HG03095 (cell line): Measurements from ENCODE around the gene GK.
A peak's percentile ranks its signal among the peaks of the same experiment; 100 is the strongest.
"Not testable (repeated sequence)": the region's sequence is repeated elsewhere in the genome, so short reads cannot be mapped to it uniquely, and the experiment has no call there.

Experiments
- ATAC-seq: cut with Tn5 transposase; IDR thresholded peaks from one replicate; pipeline ENCODE4 v1.9.1; 2021; ENCODE audit warnings: moderate library complexity; ENCODE audit not compliant: unreplicated experiment

Gene GK

DNA sequence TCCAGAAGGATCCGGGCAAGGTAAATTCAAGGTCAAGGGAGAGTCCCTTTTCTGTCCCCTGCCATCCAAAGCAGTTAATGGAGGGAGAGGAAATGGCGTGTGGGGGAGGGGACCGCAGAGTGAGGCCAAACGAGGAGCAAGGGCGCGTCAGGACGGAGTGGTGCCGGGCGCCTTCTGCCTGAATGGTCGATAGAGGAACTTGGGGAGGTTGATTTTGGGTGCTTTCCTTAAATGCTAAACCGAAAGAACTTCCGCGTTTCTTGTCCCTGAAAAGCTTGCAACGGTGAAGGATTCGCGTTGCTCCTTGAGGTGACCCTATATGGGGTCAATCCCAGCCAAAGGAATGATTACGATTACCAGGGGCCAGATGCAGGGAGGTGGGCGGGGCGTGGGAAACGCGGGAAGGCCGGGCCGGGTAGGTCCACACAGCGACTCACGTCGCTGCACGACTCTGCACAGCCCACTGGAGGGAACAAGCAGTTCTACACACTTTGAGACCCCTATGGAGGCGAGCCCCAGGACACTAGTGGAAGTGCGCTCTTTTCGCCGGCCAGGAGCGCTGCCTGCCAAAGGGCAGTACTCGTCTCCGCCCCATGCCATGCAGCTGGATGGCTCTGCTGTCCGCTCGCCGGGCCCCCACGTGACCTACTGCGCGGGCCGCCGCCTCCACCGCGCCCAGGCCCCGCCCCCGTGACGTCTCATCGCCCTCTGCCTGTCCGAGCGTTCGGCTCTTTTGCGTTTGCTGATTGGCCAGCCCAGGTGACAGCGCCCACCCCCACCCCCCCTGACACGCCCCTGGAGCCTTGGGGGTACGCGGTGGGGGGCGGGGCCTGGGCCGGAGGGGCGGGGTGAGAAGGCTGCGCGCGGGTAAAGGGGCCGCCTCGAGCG is 452 bp upstream of the GK start:
- peak; percentile 84 for ATAC-seq

DNA sequence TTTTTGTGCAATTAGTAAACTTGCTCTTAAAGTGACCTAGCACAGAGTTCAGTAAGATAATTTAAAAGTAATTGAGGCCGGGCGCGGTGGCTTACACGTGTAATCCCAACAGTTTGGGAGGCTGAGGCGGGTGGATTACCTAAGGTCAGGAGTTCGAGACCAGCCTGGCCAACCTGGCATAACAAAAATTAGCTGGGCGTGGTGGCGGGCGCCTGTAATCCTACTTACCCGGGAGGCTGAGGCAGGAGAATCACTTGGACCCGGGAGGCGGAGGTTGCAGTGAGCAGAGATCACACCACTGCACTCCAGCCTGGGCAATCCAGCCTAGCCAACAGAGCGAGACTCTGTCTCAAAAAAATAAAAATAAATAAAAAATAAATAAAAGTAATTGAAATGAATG is 1.2 kb downstream of the GK start:
- ATAC-seq: not testable (repeated sequence)

DNA sequence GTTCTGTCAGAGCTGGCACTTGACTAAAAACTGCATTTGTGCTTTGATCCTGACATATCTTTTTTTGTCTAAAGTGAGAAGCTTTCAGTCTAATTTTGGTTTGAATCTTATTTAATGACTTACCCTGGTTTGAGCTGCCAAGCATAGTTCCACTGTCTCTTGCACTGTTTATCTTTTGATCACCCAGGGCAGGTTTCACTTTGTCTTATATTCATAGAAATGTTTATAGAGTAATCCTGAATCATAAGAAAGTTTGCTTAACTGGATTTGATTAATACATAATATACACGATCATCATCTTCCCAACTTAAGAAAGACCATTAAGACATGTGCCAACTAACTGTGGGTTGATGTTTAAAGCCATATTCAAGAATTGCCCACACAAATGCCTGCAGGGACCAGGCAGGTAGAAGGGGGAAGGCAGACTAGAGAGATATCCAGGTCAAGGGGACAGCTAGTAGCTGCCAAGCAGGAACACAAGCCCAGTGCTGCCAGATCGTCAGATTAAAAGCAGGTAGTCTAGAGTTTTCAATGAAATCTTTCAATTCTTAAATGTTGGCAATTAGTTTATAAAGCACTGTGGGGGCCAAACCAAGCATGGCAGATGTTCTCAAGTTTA is 1.9 kb downstream of the GK start:
- no peak for ATAC-seq

DNA sequence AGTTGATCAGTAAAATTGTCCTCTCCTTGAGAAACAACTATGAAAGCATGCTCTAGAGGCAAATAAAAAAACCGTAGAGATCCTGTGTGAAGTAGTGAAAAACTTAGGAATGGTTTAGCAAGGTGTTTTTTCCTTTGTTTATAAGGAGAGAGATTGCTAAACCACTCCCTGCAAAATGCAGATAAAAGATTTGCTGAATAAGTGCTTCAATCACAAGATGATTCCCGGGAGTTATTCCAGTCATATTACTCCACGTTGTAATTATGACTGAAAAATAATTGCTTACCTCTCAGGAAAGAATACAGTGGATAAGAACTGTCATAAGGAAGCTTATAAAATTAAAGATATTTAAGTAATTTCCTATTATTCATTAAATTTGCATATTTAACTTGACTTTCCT is 2.8 kb downstream of the GK start:
- no peak for ATAC-seq

DNA sequence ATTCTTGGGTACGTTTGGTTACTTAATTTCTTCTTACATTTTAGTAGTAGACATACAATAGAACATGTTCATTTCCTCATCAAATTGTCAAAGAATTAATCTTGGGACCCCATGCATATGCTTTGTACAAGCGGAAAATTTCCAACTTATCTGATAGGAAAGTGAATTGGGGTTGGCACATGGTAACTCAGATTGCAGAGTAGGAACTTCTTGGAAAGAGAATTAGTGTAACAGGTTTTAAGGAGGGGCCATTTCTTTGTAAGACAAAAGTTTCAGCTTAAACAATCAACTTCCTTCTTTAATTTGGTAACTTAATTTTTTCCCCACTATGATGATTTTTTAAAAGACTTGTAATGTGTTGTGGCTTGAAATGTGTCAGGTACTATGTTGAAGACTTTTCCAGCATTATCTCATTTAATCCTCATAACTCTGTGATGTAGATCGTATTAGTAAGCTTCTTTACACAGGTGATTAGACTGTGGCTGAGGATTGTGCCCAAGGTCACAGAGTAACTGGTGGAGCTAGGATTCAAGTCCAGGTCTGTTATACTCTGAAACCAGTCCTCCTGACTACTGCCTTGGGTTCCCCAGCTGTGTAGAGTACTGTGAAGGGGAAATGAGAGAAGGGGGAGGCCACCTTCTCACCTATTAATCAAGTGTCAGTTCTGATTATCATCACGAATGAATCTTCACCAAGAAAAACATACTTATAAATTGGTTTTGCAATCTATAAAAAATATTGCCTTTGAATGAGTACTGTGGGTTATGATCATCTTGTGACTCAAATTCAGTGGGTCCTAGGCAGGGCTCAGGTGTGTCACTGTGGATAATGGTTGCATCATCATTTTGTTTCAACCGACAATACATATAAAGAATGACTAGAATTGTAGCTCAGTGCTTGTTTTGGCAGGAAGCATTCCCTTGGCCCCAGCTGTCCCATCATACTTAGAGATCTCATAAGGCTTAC is 4.3 kb downstream of the GK start:
- ATAC-seq: no peak

DNA sequence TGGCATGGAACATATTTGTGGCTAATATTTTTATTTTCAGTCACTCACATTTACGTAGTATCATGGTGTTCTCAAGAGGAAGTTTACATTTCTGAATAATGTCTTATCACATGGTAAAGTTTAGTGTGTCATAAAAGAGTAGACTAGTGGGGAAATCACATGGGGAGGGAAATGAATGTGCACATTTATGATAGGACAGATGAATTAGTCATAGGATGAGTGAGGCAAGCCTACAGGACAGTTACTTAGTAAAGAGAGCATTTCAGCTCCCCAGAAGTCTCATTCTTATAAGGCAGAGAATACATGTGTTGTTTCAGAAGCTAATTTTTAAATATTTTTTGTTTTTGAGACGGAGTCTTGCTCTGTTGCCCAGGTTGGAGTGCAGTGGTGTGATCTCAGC is 6.2 kb downstream of the GK start:
- no peak for ATAC-seq

DNA sequence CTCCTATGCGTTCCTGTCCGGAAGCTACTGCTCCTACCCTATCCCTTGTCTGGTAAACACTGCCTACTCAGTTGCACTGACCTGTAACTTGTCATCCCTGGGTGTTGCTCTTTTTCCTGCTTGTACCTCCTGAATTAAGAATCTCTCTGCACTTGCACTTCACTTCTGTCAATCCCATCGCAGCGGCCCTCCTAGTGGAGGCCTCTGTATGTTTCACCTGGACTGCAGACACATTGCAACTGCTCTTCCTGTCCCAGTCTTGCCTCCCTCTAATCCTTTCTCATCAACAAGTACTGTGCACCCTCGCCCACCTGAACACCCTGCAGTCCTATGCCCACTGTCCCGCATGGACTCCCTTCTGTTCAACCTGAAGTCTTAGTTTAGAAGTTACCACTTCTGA is 8.0 kb downstream of the GK start:
- ATAC-seq: no peak

DNA sequence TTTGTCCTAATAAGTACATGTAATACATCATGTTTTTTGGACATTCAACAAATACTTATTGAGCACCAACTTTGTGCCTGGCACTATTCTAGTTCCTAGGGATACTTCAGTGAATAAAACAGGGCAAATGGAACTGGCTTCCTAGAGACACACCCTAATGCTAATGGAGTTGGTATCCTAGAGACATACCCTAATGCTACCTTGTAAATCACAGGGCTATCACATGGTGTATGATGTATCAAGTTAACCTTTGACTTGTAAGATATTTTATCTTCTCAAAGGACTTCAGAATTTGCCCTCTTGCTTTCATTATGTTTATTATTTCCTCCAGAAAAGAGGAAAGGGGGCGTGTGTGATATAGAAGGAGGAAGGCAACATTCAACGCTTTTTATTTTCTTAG is 10.1 kb downstream of the GK start:
- ATAC-seq: no peak

DNA sequence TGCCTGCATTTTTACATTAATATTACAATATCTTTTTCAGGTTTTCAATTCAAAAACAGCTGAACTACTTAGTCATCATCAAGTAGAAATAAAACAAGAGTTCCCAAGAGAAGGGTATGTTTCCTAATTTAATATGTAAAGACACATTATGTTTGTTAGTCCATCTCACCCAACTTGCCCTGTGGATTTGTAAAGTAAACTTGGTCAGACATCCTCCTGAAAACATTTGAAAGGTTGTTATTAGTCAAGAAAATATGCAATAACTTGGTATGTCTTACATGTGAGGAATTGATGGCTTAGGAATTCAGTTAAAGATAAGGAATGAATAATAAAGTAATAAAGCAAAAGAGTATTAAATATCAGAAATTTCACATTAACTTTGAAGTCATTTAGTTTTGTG is 12.2 kb downstream of the GK start:
- ATAC-seq: no peak

DNA sequence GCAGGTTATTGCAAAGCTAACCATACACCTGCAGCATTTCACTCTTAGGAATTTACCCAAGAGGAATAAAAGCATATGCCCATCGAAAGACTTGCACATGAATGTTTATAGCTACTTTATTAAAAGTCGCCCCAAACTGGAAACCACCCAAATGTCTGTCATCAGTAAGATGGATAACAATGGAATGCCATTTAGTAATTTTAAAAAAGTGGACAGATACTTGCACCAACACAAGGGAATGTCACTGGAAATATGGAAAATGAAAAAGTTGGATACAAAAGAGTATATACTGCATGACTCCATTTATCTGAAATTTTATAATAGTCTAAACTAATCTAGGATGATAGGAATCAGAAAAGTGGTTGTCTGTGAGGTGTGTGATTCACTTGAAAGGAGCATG is 12.9 kb downstream of the GK start:
- ATAC-seq: no peak

DNA sequence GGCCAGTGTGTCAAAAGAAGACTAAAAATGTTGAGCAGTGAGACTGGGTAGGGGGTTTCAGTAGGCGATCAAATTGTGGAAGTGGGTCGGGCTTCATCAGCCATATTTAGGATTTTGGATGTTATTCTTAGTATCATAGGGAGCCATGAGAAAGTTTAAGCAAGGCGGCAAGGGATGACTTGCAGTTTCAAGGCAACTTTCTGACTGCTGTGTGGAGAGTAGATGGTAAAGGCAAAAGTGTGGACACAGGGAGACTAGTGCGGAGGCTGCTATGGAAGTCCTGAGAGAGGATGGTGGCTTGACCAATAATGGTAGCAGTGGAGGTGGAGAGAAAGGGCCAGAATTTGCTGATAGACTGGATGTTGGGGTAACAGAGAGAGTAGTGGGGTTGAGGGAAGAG is 15.4 kb downstream of the GK start:
- no peak for ATAC-seq

DNA sequence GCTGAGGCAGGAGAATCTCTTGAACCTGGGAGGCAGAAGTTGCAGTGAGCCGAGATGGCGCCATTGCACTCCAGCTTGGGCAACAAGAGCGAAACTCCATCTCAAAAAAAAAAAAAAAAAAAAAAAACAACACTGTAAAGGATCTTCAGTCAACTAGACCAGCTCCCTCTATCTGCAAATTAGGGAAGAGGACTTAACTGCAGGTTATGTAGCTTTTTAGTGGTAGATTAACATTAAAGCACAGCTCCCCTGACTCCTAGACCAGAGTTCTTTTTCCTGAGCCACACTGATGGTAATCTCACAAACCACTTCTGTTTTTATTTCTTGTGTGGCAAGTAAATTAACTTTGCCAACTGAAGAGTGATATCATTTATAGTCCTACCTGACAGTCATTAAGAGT is 18.0 kb downstream of the GK start:
- ATAC-seq: not testable (repeated sequence)

DNA sequence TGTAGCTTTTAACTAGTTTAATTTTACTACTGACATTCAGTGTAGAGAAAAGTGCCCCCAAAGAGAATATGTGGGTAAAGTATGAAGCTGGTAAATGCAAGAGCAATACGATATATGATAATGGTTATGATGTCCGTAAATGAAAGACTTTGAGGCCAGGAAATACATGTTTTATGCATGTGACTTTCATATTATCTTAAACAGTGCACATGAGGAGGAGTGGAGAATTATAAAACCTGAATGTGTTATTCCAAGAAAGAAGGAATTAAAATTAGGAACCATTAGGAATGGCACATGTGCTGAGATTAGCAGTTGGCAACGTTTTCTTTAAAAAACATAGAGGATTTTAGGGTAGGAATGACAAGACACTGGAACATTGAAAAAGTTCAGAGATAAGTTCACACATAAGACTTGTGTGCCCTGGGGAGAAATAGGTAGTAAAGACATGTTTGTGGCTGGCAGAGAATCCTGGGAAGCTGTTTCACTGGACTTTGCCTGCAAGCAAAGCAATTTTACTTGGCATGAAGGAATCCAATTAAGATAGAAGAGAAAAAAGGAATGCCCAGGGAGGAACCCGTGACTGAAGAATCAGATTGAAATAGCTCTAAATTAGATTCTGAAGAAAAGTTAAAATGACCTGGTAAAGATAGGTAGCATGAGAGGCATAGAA is 20.0 kb downstream of the GK start:
- no peak for ATAC-seq

DNA sequence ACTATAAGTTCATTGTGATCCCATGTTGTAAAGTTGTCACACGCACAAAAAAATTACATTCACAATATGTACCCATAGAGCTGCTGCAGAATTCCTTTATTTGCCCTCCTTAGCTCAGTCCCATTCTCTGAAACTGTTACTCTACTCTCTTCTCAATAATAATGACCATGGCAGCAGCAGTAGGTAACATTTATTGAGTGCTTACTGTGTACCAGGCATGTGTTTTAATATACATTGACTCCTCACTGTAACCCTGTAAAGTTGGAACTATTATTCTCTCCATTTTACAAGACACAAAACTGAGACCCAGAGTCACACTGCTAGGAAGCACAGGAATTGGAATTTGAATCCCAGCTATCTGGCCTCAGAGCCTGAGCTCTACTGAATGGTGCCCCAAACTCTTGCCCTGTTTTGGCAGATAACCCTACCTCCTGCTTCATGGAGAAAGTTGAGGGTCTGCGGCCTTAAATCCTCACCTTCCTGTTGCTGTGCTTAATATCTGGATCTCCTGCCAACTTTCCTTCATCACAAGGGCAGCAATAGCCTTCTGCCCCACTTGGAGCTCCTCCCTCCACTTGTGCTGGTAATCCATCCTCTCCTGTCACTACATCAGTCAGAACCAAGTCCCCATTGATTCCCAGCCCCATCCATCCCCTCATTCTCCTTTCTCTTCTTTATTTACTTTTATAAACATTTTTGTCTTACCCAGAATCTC is 20.8 kb downstream of the GK start:
- ATAC-seq: no peak

DNA sequence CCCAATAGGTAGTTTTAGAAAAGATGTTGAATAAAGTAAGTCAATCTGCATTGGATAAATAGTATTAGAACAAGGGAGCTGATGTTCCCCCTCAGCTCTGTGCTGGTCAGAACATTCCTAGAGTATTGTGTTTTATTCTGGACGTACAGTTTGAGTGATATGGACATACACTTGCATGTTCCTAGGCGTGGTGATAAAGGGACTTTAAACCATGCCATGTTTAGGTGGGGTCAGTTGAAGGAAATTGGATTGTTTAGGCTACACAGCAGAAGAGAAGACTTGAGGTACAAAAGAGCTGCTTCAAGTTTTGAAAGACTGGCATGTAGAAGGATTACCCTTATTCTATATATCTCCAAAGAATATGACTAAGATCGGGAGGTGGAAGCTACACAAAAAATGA is 21.6 kb downstream of the GK start:
- no peak for ATAC-seq

DNA sequence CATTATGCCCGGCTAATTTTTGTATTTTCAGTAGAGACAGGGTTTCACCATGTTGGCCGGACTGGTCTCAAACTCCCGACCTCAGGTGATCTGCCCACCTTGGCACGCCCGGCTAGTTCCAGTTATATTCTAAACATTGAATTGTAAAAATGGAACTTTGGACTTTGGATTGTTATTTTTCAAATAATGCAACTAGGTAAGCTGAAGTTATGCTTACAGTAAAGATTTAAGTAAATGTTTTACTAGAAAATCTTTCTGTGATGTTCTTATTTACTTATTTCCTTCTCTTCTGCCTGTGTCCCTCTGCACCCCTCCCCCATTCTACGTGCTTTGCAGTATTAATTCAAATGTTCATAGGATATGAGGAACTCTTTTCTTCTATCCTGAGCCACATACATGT is 26.1 kb downstream of the GK start:
- ATAC-seq: no peak

DNA sequence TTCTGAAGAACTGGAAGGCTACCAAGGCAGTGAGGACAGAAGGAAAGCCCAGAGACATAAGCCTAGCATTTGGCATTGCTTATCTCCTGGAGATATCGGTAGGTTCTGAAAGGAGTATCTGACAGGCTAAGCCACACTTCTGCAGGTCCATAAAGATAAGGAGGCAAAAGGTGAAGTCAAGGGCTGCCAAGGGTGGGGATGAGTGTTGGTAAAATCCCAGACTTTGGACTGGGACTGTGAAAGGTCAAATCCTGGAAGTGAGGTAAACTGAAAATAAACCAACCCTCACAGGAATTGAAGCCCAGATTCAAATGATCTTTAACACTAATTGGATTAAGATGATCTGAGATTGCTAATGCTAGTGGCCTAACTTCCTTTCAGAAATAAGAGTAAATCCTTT is 27.4 kb downstream of the GK start:
- no peak for ATAC-seq

DNA sequence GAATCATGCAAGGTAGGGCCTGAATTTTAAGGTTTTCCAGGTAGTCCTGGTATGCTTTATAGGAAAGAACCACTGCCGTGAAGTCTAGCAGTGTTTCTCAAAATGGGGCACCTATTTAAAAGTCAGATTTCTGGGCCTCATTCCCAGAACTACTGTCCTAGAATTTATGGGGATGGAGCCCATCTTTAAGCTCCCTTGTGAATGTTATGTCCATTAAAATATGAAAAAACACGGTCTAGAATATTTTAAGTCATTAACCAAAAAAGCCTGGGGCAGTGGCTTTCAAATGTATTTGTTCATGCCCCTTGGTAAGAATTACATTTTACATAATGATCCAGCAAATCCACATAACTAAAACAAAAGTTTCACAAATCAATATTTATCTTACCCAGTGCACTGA is 35.4 kb downstream of the GK start:
- ATAC-seq: no peak

DNA sequence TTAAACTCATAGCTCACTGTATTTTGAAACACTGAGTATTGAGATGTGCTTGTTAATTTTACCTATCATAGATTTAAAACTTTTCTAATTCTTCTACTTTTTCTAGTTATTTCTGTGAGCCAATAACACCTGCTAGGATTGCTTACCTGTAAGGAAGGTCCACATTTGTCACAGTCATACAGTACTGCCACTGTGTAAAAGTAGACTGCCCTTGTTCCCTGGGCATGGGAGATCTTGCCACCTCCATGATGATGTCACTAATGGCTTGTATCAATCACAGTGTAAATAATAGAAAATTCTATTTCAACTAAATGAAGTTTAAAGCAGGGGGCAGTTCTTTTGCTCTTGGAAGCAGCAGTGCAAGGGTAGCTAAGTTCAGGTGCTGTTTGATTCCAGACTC is 35.9 kb downstream of the GK start:
- ATAC-seq: no peak

DNA sequence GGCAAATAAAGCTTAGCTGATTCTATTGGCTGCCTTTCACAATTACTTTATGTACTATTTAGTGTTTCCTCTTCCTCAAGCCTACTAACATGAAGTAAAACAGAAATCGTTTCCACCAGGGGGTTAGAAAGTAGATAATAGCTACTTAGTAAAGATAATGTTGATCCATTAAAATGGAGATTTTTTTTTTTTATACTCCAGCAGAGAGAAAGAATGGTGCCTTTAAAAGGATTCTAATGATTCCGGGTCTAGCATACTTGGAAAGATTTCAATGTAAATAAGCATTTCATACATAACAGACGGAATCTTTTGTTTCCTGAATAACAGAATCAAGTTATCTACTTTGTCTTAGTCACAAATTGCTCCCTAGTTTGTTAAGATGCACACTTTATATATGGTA is 37.1 kb downstream of the GK start:
- no peak for ATAC-seq
